Aorta (tissue), 5 donors: Measurements from ENCODE around the gene LARGE1. TPM values are rescaled to one million over a fixed set of nuclear protein-coding genes. Genes with fewer than 3 reads are reported as not detected.
A peak's percentile ranks its signal among the peaks of the same experiment; 100 is the strongest.

ENCODE experiments used
- ATAC-seq: fragments of 200-7000 bp; cut with Tn5 transposase; one replicate; pipeline ENCODE4 v1.9.1; 2022; ENCODE audit warnings: moderate library complexity; ENCODE audit not compliant: low FRiP score
- DNase-seq, 2 donors: peaks; one replicate each; pipeline ENCODE4 v3.0.0-alpha.2; 2020
- H3K27ac ChIP-seq, 2 donors: one replicate each; pipeline ENCODE4 v1.5.1; 2013; ENCODE audit warnings: low read length in 2 of 2, mild to moderate bottlenecking in 2 of 2, moderate library complexity in 2 of 2, control low read depth in 1 of 2, inconsistent platforms in 1 of 2, low read depth in 1 of 2
- H3K27me3 ChIP-seq, 2 donors: one replicate each; pipeline ENCODE4 v1.6.1; 2013; ENCODE audit warnings: control low read depth in 1 of 2, low read length in 1 of 2, mild to moderate bottlenecking in 1 of 2, moderate library complexity in 1 of 2; ENCODE audit not compliant: insufficient read depth in 2 of 2, control insufficient read depth in 1 of 2
- H3K36me3 ChIP-seq, 2 donors: one replicate each; pipeline ENCODE4 v1.6.1; 2013; ENCODE audit warnings: control low read depth in 1 of 2, low read length in 1 of 2, mild to moderate bottlenecking in 1 of 2; ENCODE audit not compliant: insufficient read depth in 2 of 2, control insufficient read depth in 1 of 2
- H3K4me1 ChIP-seq, 2 donors: one replicate each; pipeline ENCODE4 v1.6.1; 2013; ENCODE audit warnings: low read length in 2 of 2, control low read depth in 1 of 2, mild to moderate bottlenecking in 1 of 2, moderate library complexity in 1 of 2; ENCODE audit not compliant: insufficient read depth in 2 of 2, control insufficient read depth in 1 of 2
- H3K4me3 ChIP-seq, 2 donors: one replicate each; pipeline ENCODE4 v1.5.1; 2013; ENCODE audit warnings: low read length in 2 of 2, control low read depth in 1 of 2, mild to moderate bottlenecking in 1 of 2
- H3K9me3 ChIP-seq: one replicate; pipeline ENCODE4 v1.6.1; 2013; ENCODE audit warnings: mild to moderate bottlenecking, low read length; ENCODE audit not compliant: control insufficient read depth
- WGBS, 2 donors: extraction: QIAGEN DNeasy Blood & Tissue Kit; methylation state at CpG; one replicate each; pipeline ENCODE4 v1.1.7; 2013; 5-methylcytosine and 5-hydroxymethylcytosine counted together
- intact Hi-C, 2 donors: fragments of 100-400 bp; cut with DNase I; formaldehyde crosslinking; loops; one replicate each; pipeline versions ENCODE4 v1.14.2 to v1.15.0; 2022
- polyA plus RNA-seq, 2 donors: library from polyadenylated mRNA; stranded (reverse); fragments of 200-250 nt; gene quantifications; one replicate each; pipeline ENCODE4 v1.2.3, GENCODE V29; 2013
- total RNA-seq, 2 donors: library from RNA; stranded (reverse); fragmentation: NEBNext Ultra II Directional; extraction: Animal tissue kit (Norgen Biotek cat#: 25700); gene quantifications; one replicate each; pipeline ENCODE4 v1.2.1, GENCODE V29; 2021
- donor health status: healthy with polysubstance abuse.
- donor health status: Bipolar disorder and iron deficiency.
- donor health status: DM: no; HTN: no; CAD: no.
- donor health status: DM: no; HTN: no; CAD: no.
- donor health status: DM: yes; HTN: yes; CAD: no.

The LARGE1 gene
- total and polyA plus RNA-seq, 4 donors = 2.6 to 52.5 (median 24.0) TPM

DNA sequence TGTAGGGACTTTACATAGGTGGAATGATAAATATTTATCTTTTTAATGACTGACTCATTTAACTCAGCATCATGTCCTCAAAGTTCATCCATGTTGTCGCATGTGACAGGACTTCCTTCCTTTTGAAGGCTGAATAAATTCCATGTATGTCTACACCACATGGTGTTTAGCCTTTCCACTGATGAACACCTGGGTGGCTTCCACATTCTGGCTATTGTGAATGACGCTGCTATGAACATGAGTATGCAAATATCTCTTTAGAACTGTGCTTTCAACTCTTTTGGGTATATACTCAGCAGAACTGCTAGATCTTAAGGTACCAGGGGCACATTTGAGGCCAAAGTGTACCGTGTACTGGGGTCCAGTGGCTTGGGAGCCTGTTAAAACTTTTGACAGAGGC lies 24.1 kb downstream of the LARGE1 start:
- H3K27ac ChIP-seq = no peak overlapping the region
- 99 to 100% methylated on average over 3 of the region's 3 CpGs for WGBS, 2 donors

DNA sequence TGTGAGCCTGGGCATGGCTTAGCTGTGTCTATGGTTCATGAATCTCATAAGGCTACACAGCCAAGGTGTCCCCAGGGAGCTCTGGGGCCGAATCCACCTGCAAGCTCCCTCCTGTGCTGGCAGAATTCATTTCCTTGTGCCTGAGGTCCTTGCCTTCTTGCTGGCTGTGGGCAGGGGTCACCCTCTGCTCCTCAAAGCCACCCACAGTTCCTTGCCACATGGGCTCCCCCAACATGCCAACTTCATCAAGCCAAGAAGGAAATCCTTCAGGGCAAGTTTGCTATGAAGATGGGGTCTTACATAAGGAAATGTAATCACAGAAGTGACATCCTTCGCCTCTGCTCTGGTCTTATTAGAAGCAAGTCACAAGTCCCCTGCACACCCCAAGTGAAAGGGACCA lies 24.8 kb downstream of the LARGE1 start:
- intact Hi-C loops = no loop called here

More for the DNA sequence above, 24.1 kb downstream of the LARGE1 start:
- ATAC-seq (no peak), DNase-seq (no peak)
- Histone ChIP-seq H3K9me3 (no peaks in the 10 kb centered on the region), H3K4me3 (no peak overlapping the region), H3K4me1 (no peaks in the 10 kb centered on the region), H3K27me3 (no peaks in the 10 kb centered on the region), H3K36me3 (no peaks in the 10 kb centered on the region)
- intact Hi-C loops = no loop called here

DNA sequence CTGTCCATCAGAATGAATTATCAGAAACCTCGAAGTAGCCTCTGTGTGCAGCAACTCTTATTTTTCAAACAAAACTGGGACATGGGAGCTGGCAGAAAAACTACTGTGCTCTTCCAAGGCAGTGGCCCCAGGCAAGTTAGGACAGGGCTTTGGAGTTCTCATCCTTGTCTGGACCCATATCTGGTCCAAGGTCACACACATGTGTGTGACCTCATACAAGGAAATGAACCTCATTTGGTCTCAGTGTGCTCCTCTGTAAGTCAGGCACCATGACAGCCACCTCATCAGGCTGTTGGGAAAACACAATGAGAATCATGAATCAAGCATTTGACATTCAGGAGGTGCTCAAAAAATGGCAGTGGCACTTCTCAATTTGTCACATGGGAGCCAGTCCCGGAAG lies 25.8 kb downstream of the LARGE1 start:
- no peaks in the 10 kb centered on the region for H3K4me1 ChIP-seq
- no peak overlapping the region for H3K27ac ChIP-seq
- intact Hi-C loops = no loop called here
- no peaks in the 10 kb centered on the region for H3K9me3 ChIP-seq
- H3K36me3 ChIP-seq = no peaks in the 10 kb centered on the region
- no peaks in the 10 kb centered on the region for H3K27me3 ChIP-seq
- ATAC-seq (no peak), DNase-seq (no peak)
- no peak overlapping the region for H3K4me3 ChIP-seq
- WGBS, 2 donors = 66 to 69% methylated on average over 2 of the region's 2 CpGs

More for the DNA sequence above, 24.8 kb downstream of the LARGE1 start:
- WGBS, 2 donors = 94 to 97% methylated on average over 2 of the region's 2 CpGs
- DNase-seq (no peak), ATAC-seq (no peak)
- Histone ChIP-seq H3K27ac (no peak overlapping the region), H3K4me3 (no peak overlapping the region), H3K27me3 (no peaks in the 10 kb centered on the region), H3K4me1 (no peaks in the 10 kb centered on the region), H3K36me3 (no peaks in the 10 kb centered on the region), H3K9me3 (no peaks in the 10 kb centered on the region)

DNA sequence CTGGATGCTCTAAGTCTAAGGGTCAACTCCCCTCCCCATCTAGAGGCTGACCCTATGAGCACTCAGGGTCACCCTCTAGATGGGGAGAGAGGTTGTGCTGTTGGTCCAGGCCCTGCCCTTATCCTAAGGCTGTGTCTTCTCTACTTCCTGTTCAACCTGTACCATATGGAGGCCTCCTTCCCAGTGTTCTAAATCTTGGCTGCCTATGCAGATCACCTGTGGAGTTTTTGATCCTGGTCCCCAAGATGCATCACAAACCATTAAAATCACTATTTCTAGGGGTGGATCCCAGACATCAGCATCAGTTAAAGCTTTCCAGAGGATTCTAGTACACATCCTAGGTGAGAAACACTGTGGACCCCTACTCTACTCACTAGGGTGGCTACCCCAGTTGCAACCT lies 26.2 kb downstream of the LARGE1 start:
- Histone ChIP-seq H3K4me1 (no peaks in the 10 kb centered on the region), H3K9me3 (no peaks in the 10 kb centered on the region), H3K4me3 (no peak overlapping the region), H3K36me3 (no peaks in the 10 kb centered on the region), H3K27me3 (no peaks in the 10 kb centered on the region), H3K27ac (no peak overlapping the region)
- intact Hi-C loops = no loop called here
- no peak for ATAC-seq
- DNase-seq = no peak

DNA sequence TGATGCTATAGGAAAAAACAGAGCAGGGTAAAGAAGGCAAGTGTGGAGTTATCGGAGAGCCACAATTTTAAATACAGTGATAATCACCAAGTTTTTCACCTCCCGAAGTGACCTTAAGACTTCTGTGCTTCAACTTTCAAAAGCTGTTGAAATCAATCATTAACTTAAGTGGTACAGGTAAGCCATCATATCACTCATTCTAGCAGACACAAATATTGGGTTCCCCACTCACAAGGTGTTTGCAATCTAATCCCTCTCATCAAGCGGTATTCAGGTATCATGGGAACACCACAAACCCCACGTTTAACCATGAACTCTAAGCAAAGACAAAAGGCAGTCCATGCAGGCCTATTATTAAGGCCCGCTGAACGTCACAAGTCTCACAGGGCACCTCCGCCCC lies 26.8 kb downstream of the LARGE1 start:
- Histone ChIP-seq H3K27me3 (no peaks in the 10 kb centered on the region), H3K27ac (no peak overlapping the region), H3K4me1 (no peaks in the 10 kb centered on the region), H3K4me3 (no peak overlapping the region), H3K9me3 (no peaks in the 10 kb centered on the region), H3K36me3 (no peaks in the 10 kb centered on the region)
- intact Hi-C loops = no loop called here
- DNase-seq (no peak), ATAC-seq (no peak)
- 95 to 97% methylated on average over 7 of the region's 7 CpGs for whole genome bisulfite sequencing, 2 donors

DNA sequence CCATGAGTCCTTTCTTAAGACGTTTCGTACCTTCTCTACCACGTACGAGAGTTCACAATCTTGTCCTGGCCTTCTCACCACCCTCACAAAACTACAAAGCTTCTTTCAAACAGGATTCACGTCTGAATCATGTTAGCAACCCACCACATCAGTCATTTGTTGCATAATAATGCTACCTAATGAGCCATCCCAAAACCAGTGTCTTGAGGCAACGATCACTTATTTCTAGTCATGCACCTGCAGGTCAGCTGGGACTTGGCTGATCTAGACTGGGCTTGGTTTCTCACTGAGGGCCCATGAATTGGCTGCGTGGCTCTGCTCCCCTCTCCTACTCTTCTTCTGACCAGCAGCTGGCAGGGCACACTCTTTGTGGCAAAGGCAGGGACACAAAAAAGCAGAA lies 28.3 kb downstream of the LARGE1 start:
- Histone ChIP-seq H3K27ac (no peak overlapping the region), H3K27me3 (no peaks in the 10 kb centered on the region), H3K36me3 (no peaks in the 10 kb centered on the region), H3K4me1 (no peaks in the 10 kb centered on the region), H3K4me3 (no peak overlapping the region), H3K9me3 (no peaks in the 10 kb centered on the region)
- WGBS, 2 donors = 92 to 95% methylated on average over 7 of the region's 7 CpGs
- intact Hi-C loops = no loop called here
- DNase-seq = no peak
- no peak for ATAC-seq

DNA sequence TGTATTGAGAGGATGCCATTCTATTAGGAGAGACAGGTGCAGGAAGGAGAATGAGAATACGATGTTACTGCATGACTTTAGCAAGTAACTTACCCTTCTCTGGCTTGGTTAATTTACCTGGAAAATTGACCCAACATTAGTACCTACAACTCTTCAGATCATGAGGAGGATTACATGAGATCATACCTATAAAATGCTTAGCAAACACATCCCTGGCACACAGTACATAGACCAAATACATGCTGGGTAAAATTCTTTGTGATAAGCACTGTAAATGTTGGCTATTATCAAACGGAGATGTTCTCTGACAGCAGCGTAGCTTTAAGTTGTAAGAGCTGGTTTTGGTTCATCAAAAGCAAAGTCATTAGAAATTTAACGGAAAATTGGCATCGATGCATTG lies 28.8 kb downstream of the LARGE1 start:
- H3K4me1 ChIP-seq = no peaks in the 10 kb centered on the region
- WGBS, 2 donors = 73 to 77% methylated on average over 5 of the region's 5 CpGs
- H3K27me3 ChIP-seq = no peaks in the 10 kb centered on the region
- no peaks in the 10 kb centered on the region for H3K9me3 ChIP-seq
- H3K36me3 ChIP-seq = no peaks in the 10 kb centered on the region
- intact Hi-C loops = no loop called here
- H3K4me3 ChIP-seq = no peak overlapping the region
- DNase-seq = no peak
- H3K27ac ChIP-seq = no peak overlapping the region
- ATAC-seq = no peak

DNA sequence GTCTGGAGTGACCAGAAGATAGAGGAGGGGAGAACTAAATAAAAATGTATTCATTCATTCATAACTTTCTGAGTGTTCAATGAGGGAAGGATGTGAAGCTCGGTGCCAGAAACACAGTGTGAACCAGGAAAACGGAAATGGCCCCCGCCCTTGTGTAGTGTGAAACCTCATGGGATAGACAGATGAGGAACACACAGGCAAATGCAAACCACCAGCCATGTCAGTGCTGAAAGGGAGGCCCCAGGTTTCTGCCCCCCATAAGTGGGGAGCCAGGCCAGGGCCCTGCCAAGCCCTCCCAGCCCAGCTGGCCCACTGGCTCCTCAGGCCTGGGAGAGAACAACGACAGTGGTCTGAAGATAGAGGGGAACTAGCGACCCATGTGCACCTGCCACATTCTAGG lies 30.5 kb downstream of the LARGE1 start:
- H3K27ac ChIP-seq = no peak overlapping the region
- peak; percentile 29 for ATAC-seq
- WGBS, 2 donors = 87 to 90% methylated on average over 5 of the region's 5 CpGs
- H3K9me3 ChIP-seq = no peaks in the 10 kb centered on the region
- no peaks in the 10 kb centered on the region for H3K4me1 ChIP-seq
- H3K36me3 ChIP-seq = no peaks in the 10 kb centered on the region
- H3K4me3 ChIP-seq = no peak overlapping the region
- H3K27me3 ChIP-seq = no peaks in the 10 kb centered on the region
- intact Hi-C loops = no loop called here
- DNase-seq = no peak

DNA sequence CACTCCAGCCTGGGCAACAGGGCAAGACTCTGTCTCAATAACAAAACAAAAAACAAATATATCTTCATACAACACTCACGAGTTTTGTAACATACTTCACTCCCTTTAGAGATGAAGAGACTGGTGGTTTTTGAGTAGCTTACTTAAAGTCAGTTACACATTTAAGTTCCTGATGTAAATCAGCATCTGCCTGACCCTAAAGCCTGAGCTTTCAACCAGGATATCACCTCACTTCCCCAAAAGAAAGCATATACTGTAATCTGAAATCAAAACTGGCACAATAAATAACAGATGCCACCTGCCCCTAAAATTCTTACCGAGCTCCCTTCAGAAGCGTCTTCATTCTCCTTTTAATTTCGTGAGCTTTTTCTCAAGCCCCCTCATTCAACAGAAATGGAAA lies 31.5 kb downstream of the LARGE1 start:
- intact Hi-C loops = no loop called here
- DNase-seq (no peak), ATAC-seq (no peak)
- Histone ChIP-seq H3K27ac (no peak overlapping the region), H3K36me3 (no peaks in the 10 kb centered on the region), H3K4me1 (no peaks in the 10 kb centered on the region), H3K4me3 (no peak overlapping the region), H3K27me3 (no peaks in the 10 kb centered on the region), H3K9me3 (no peaks in the 10 kb centered on the region)
- 64 to 79% methylated on average over 4 of the region's 4 CpGs for WGBS, 2 donors
